Measurements from ENCODE around the gene YJU2. TPM values are rescaled to one million over a fixed set of nuclear protein-coding genes. Genes with fewer than 3 reads are reported as not detected.

YJU2 gene
- total RNA-seq, 1 experiment from 2014 or later = 11.0 TPM

DNA sequence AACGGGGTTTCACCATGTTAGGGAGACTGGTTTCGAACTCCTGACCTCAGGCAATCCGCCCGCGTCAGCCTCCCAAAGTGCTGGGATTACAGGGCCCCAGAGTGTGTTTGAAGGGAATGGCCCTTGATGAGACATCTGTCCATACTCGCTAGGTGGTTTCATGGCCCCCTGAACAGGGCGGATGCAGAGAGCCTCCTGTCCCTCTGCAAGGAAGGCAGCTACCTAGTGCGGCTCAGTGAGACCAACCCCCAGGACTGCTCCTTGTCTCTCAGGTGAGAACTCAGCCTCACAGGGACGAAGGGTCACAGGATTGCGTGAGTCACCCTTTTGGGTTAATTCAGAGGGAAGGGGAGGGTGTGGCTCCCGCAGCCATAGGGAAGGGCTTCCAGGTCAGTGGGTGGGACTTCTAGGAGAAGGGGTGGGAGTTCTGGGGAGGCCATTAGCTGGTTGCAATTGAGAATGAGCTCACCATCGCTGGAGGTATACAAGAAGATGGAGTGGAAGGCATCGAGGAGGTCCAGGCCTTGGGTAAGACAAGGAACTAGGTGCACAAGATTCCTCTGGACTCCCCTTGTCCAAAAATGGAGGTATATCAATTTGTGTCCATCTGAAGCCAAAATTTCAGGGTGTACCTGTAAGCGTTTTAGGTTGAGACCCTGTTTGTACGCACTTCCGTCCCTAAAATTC, 41.4 kb downstream of the YJU2 start:
- CTCF ChIA-PET = no interaction called here
- no peaks in the 10 kb centered on the region for H3K36me3 ChIP-seq (ENCODE audit: low read depth)
- no peak overlapping the region for H3K4me2 ChIP-seq
- no peaks in the 10 kb centered on the region for H3K9me2 ChIP-seq (ENCODE audit: insufficient read depth)
- no peaks in the 10 kb centered on the region for H3K27me3 ChIP-seq (ENCODE audit: insufficient read depth, low read depth)
- no peak overlapping the region for H3K4me3 ChIP-seq
- no peaks in the 10 kb centered on the region for H3K79me2 ChIP-seq (ENCODE audit: low read depth)
- no peak overlapping the region for H2AFZ ChIP-seq
- POLR2A ChIA-PET (ENCODE audit: unreplicated experiment) = interaction anchor here (0.8 kb wide), 1 partner anchor 54 kb away, joined by 3 read pairs; no protein-coding TSS in a partner anchor
- TF ChIP-seq EZH2 (IDR thresholded peaks at IDR 0.05; ENCODE audit: low read depth) = no peak
- TF ChIP-seq, protein P1, sequence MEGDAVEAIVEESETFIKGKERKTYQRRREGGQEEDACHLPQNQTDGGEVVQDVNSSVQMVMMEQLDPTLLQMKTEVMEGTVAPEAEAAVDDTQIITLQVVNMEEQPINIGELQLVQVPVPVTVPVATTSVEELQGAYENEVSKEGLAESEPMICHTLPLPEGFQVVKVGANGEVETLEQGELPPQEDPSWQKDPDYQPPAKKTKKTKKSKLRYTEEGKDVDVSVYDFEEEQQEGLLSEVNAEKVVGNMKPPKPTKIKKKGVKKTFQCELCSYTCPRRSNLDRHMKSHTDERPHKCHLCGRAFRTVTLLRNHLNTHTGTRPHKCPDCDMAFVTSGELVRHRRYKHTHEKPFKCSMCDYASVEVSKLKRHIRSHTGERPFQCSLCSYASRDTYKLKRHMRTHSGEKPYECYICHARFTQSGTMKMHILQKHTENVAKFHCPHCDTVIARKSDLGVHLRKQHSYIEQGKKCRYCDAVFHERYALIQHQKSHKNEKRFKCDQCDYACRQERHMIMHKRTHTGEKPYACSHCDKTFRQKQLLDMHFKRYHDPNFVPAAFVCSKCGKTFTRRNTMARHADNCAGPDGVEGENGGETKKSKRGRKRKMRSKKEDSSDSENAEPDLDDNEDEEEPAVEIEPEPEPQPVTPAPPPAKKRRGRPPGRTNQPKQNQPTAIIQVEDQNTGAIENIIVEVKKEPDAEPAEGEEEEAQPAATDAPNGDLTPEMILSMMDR (conservative IDR thresholded peaks at IDR 0.05) = no peak
- no peaks in the 10 kb centered on the region for H3K4me1 ChIP-seq (replicated peaks; ENCODE audit: insufficient read depth)
- H3K27ac ChIP-seq = no peak overlapping the region
- H4K20me1 ChIP-seq (ENCODE audit: insufficient read depth) = no peaks in the 10 kb centered on the region
- H3K9me3 ChIP-seq (ENCODE audit: insufficient read depth, low read depth) = no peaks in the 10 kb centered on the region
- no peak for DNase-seq
- BruUV-seq (replicated peaks) = no TSS peak
- H3F3A ChIP-seq (ENCODE audit: insufficient read depth, low read depth) = no peaks in the 10 kb centered on the region
- intact Hi-C loops (cut with micrococcal nuclease; ENCODE audit: unreplicated experiment) = no loop called here

DNA sequence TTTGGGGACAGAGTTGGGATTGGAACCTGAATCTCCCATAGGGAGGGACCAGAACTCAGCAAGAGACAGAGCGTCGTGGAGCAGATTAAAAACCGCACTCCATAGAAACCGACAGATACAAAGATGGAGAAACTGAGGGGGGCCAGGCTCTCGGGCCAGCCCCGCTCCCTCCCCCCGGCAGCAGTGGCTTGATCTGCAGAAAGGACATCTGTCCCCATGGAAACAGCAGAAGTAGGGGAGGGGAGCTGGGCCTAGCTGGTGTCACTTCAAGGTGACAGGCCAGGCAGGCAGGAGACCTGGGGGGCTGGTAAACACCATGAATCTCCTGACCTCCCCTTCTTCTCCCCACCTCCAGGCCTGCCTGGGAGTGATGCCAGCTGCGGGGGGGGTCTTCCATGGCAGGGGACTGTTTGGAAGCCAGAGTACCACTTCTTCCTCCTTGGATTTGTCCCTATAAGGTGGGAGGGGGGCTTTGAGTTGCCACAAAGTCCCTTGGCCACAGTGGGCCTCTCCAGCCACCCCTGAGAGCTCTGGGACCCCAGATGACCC, 44.4 kb downstream of the YJU2 start:
- BruUV-seq (replicated peaks) = no TSS peak
- no peaks in the 10 kb centered on the region for H3K9me3 ChIP-seq (ENCODE audit: insufficient read depth, low read depth)
- TF ChIP-seq, protein P1 (conservative IDR thresholded peaks at IDR 0.05) = no peak
- TF ChIP-seq EZH2 (IDR thresholded peaks at IDR 0.05; ENCODE audit: low read depth) = no peak
- no peaks in the 10 kb centered on the region for H4K20me1 ChIP-seq (ENCODE audit: insufficient read depth)
- intact Hi-C loops (cut with micrococcal nuclease; ENCODE audit: unreplicated experiment) = no loop called here
- no peaks in the 10 kb centered on the region for H3K36me3 ChIP-seq (ENCODE audit: low read depth)
- no peaks in the 10 kb centered on the region for H3K4me1 ChIP-seq (replicated peaks; ENCODE audit: insufficient read depth)
- H3K27me3 ChIP-seq (ENCODE audit: insufficient read depth, low read depth) = no peaks in the 10 kb centered on the region
- H3K79me2 ChIP-seq (ENCODE audit: low read depth) = no peaks in the 10 kb centered on the region
- CTCF ChIA-PET = no interaction called here
- no peak for DNase-seq
- H3K4me2 ChIP-seq = no peak overlapping the region
- H3F3A ChIP-seq (ENCODE audit: insufficient read depth, low read depth) = no peaks in the 10 kb centered on the region
- H3K9me2 ChIP-seq (ENCODE audit: insufficient read depth) = no peaks in the 10 kb centered on the region
- no peak overlapping the region for H3K4me3 ChIP-seq
- POLR2A ChIA-PET (ENCODE audit: unreplicated experiment) = no interaction called here
- no peak overlapping the region for H3K27ac ChIP-seq
- H2AFZ ChIP-seq = no peak overlapping the region

DNA sequence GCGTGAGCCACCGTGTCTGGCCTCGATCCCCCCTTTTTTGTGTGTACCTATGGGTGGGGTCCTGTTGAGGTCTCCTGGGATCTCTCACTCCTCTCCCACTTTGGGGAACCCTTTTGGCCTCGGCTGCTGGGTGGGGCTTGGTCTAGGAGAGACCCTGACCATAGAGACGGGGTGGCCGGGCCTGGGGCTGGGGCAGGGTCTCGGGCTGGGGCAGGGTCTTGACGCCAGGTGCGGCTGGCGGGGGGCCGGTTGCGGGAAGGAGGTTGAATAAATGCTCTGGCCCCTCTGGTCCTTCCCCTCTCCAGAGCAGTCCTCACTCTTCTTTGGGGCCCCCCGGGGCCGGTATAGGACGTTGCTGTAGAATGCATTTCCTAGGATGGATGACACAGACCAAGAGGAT, 45.6 kb downstream of the YJU2 start:
- Histone ChIP-seq H3F3A (ENCODE audit: insufficient read depth, low read depth) (no peaks in the 10 kb centered on the region), H3K27me3 (ENCODE audit: insufficient read depth, low read depth) (no peaks in the 10 kb centered on the region), H3K9me3 (ENCODE audit: insufficient read depth, low read depth) (no peaks in the 10 kb centered on the region), H3K4me3 (no peak overlapping the region), H3K4me1 (replicated peaks; ENCODE audit: insufficient read depth) (no peaks in the 10 kb centered on the region), H3K9me2 (ENCODE audit: insufficient read depth) (no peaks in the 10 kb centered on the region), H3K27ac (no peak overlapping the region), H2AFZ (no peak overlapping the region), H3K4me2 (no peak overlapping the region), H3K36me3 (ENCODE audit: low read depth) (no peaks in the 10 kb centered on the region), H4K20me1 (ENCODE audit: insufficient read depth) (no peaks in the 10 kb centered on the region), H3K79me2 (ENCODE audit: low read depth) (no peaks in the 10 kb centered on the region)
- TF ChIP-seq, protein P1 (conservative IDR thresholded peaks at IDR 0.05) = no peak
- no peak for TF ChIP-seq EZH2 (IDR thresholded peaks at IDR 0.05; ENCODE audit: low read depth)
- CTCF ChIA-PET = no interaction called here
- BruUV-seq (replicated peaks) = no TSS peak
- DNase-seq = no peak
- intact Hi-C loops (cut with micrococcal nuclease; ENCODE audit: unreplicated experiment) = no loop called here
- POLR2A ChIA-PET (ENCODE audit: unreplicated experiment) = no interaction called here

All from PC-9 (cell line).